GM15510 (cell line): ENCODE measurements around the gene RNF187.
A peak's percentile ranks its signal among the peaks of the same experiment; 100 is the strongest.

Source experiments
- POLR2A ChIP-seq: IDR thresholded peaks from 3 replicates; pipeline ENCODE4 v1.6.1; 2011; ENCODE audit warnings: borderline replicate concordance; ENCODE audit not compliant: insufficient read length; ENCODE audit errors: extremely low read depth

The RNF187 gene

GRCh38 chr1:228487336-228488124 lies at the start of gene RNF187:
Gene RNF187, plus strand, starts transcription at chr1:228487382.
- peak; percentile 77 for TF ChIP-seq POLR2A

- no peak for TF ChIP-seq POLR2A
Observed at GRCh38 chr1:228437424-228437962, 49.7 kb upstream of the RNF187 start.

GRCh38 chr1:228438266-228438665 lies 48.9 kb upstream of the RNF187 start:
- TF ChIP-seq POLR2A = no peak

GRCh38 chr1:228440761-228441500 lies 46.3 kb upstream of the RNF187 start:
- TF ChIP-seq POLR2A = no peak

- no peak for TF ChIP-seq POLR2A
Observed at GRCh38 chr1:228443395-228443794, 43.8 kb upstream of the RNF187 start.

- TF ChIP-seq POLR2A = no peak
Observed at GRCh38 chr1:228445490-228445842, 41.7 kb upstream of the RNF187 start.

GRCh38 chr1:228445843-228446650 lies 41.1 kb upstream of the RNF187 start:
- TF ChIP-seq POLR2A = no peak

GRCh38 chr1:228446852-228447251 lies 40.3 kb upstream of the RNF187 start:
- TF ChIP-seq POLR2A = no peak

GRCh38 chr1:228448372-228448771 lies 38.8 kb upstream of the RNF187 start:
- no peak for TF ChIP-seq POLR2A

- no peak for TF ChIP-seq POLR2A
Observed at GRCh38 chr1:228450200-228450599, 37.0 kb upstream of the RNF187 start.

GRCh38 chr1:228452194-228453021 lies 34.8 kb upstream of the RNF187 start:
- no peak for TF ChIP-seq POLR2A

- TF ChIP-seq POLR2A = no peak
Observed at GRCh38 chr1:228453022-228453560, 34.1 kb upstream of the RNF187 start.

- no peak for TF ChIP-seq POLR2A
Observed at GRCh38 chr1:228453614-228454013, 33.6 kb upstream of the RNF187 start.

GRCh38 chr1:228454238-228454637 lies 32.9 kb upstream of the RNF187 start:
- TF ChIP-seq POLR2A = no peak

- TF ChIP-seq POLR2A = no peak
Observed at GRCh38 chr1:228455715-228456114, 31.5 kb upstream of the RNF187 start.
